ENCODE measurements around the gene ERGIC1.

Gene ERGIC1

GRCh38 chr5:172951371-172952033 is 117.5 kb downstream of the ERGIC1 start:
- no peak for FAIRE-seq

- FAIRE-seq, result no peak
These were observed 118.0 kb downstream of the ERGIC1 start for GRCh38 chr5:172952034-172952511.

- FAIRE-seq, result no peak
These were observed 120.0 kb downstream of the ERGIC1 start for GRCh38 chr5:172953776-172954675.

- FAIRE-seq, result no peak
These were observed 120.7 kb downstream of the ERGIC1 start for GRCh38 chr5:172954751-172955159.

GRCh38 chr5:172956228-172956627 is 122.2 kb downstream of the ERGIC1 start:
- no peak for FAIRE-seq

GRCh38 chr5:172956936-172957335 is 122.9 kb downstream of the ERGIC1 start:
- FAIRE-seq, result no peak

- FAIRE-seq, result no peak
These were observed 123.4 kb downstream of the ERGIC1 start for GRCh38 chr5:172957458-172957857.

GRCh38 chr5:172958331-172959046 is 124.4 kb downstream of the ERGIC1 start:
- no peak for FAIRE-seq

- no peak for FAIRE-seq
These were observed 126.1 kb downstream of the ERGIC1 start for GRCh38 chr5:172959824-172960799.

GRCh38 chr5:172969921-172970320 is 135.9 kb downstream of the ERGIC1 start:
- no peak for FAIRE-seq

GRCh38 chr5:172971482-172971881 is 137.4 kb downstream of the ERGIC1 start:
- FAIRE-seq, result no peak

GRCh38 chr5:172972552-172972951 is 138.5 kb downstream of the ERGIC1 start:
- no peak for FAIRE-seq

- FAIRE-seq, result no peak
These were observed 139.3 kb downstream of the ERGIC1 start for GRCh38 chr5:172973127-172973916.

- no peak for FAIRE-seq
These were observed 139.9 kb downstream of the ERGIC1 start for GRCh38 chr5:172973931-172974330.

GRCh38 chr5:172975289-172975688 is 141.2 kb downstream of the ERGIC1 start:
- FAIRE-seq, result no peak

- FAIRE-seq, result no peak
These were observed 145.7 kb downstream of the ERGIC1 start for GRCh38 chr5:172979778-172980177.

GRCh38 chr5:172981931-172982330 is 147.9 kb downstream of the ERGIC1 start:
- no peak for FAIRE-seq

- FAIRE-seq, result no peak
These were observed 149.6 kb downstream of the ERGIC1 start, which contains the start of gene ATP6V0E1 for GRCh38 chr5:172983542-172984243. Gene ATP6V0E1, plus strand, starts transcription at chr5:172983771. Its CDS starts 90 bp downstream, at chr5:172983861.

- no peak for FAIRE-seq
These were observed 150.3 kb downstream of the ERGIC1 start for GRCh38 chr5:172984244-172984953.

GRCh38 chr5:172985596-172985995 is 151.5 kb downstream of the ERGIC1 start:
- no peak for FAIRE-seq
